Measurements from ENCODE around the gene DHRSX. TPM values are rescaled to one million over a fixed set of nuclear protein-coding genes. Genes with fewer than 3 reads are reported as not detected.

DHRSX gene
- total and polyA plus RNA-seq, 2 of the 8 experiments (the other 6 are each of a cell fraction or from before 2014, with no cell fraction given), result 35.1 to 43.4 TPM

- H3K56ac ChIP-seq (replicated peaks; ENCODE audit: insufficient read length, low read depth, low read length), result no peak overlapping the region
- peak overlapping the region; percentile 55; the same call in 1 of the 2 replicates for H2BK12ac ChIP-seq (ENCODE audit: low read depth, low read length)
- peak overlapping the region; percentile 25 for H4K91ac ChIP-seq (replicated peaks; ENCODE audit: insufficient read length, low read length)
- H3K79me2 ChIP-seq (ENCODE audit: control insufficient read depth in 1 of 2, insufficient read depth in 2 of 2, low read length in 2 of 2), result no peaks in the 10 kb centered on the region
- FAIRE-seq, result no peak
- H3K79me1 ChIP-seq (ENCODE audit: low read depth, low read length), result no peaks in the 10 kb centered on the region
- H3K4me3 ChIP-seq (ENCODE audit: extremely low read depth in 1 of 4, insufficient read depth in 2 of 4, low read depth in 3 of 4, low read length in 4 of 4), result no peak overlapping the region
- no peak overlapping the region for H3K23ac ChIP-seq (ENCODE audit: insufficient read length)
- DNase-seq (ENCODE audit: low read depth in 1 of 2, low spot score in 2 of 2), result no peak
- no peak overlapping the region for H4K5ac ChIP-seq (ENCODE audit: insufficient read length, low read depth, low read length)
- H3K36me3 ChIP-seq (ENCODE audit: control insufficient read depth in 2 of 4, insufficient read depth in 4 of 4, low read length in 3 of 4), result 0 out of 8 replicates have a peak, but pooled peaks cover 0 to 4% (median 0%) of the 10 kb centered on the region in 4 experiments
- no peak overlapping the region for H3K4me2 ChIP-seq (ENCODE audit: insufficient read depth in 1 of 2, low read depth in 2 of 2, low read length in 2 of 2)
- no peak overlapping the region for H3K9ac ChIP-seq (replicated peaks in 1 of 4; ENCODE audit: extremely low read depth in 1 of 4, low read depth in 3 of 4, low read length in 3 of 4)
- no peaks in the 10 kb centered on the region for H4K20me1 ChIP-seq (replicated peaks in 1 of 2; ENCODE audit: control insufficient read depth in 1 of 2, insufficient read depth in 2 of 2, low read length in 2 of 2)
- CTCF ChIA-PET (ENCODE audit: partially characterized antibody), result no interaction called here
- no peak overlapping the region for H4K8ac ChIP-seq (ENCODE audit: extremely low read depth, insufficient read depth, low read length)
- no peaks in the 10 kb centered on the region for H3K27me3 ChIP-seq (replicated peaks in 1 of 4; ENCODE audit: control insufficient read depth in 3 of 4, extremely low read depth in 1 of 4, insufficient read depth in 3 of 4, low read length in 3 of 4)
- H2BK15ac ChIP-seq (ENCODE audit: low read length), result no peak overlapping the region
- H3K4me1 ChIP-seq (replicated peaks in 1 of 4; ENCODE audit: control insufficient read depth in 3 of 4, insufficient read depth in 4 of 4, low read length in 3 of 4), result peaks cover 5 to 22% (median 14%) of the 10 kb centered on the region in 4 experiments; a peak in 6 of 7 replicates
- peak overlapping the region; percentile 49; the same call in 1 of the 2 replicates for H3K18ac ChIP-seq (ENCODE audit: extremely low read depth, low read length)
- H2BK120ac ChIP-seq (replicated peaks; ENCODE audit: low read depth, low read length), result peak overlapping the region; percentile 30
- TF ChIP-seq ASH2L (IDR thresholded peaks at IDR 0.05; ENCODE audit: low read length) (no peak), POLR2A (IDR thresholded peaks at IDR 0.05; ENCODE audit: control extremely low read depth in 1 of 2, low read depth in 2 of 2, low read length in 2 of 2) (no peak), EGR1 (IDR thresholded peaks at IDR 0.05; ENCODE audit: borderline replicate concordance, low read depth, low read length) (no peak), TEAD4 (IDR thresholded peaks at IDR 0.05; ENCODE audit: low read depth, low read length) (no peak), KDM4A (IDR thresholded peaks at IDR 0.05; ENCODE audit: low read depth, low read length, severe bottlenecking) (no peak), NRF1 (IDR thresholded peaks at IDR 0.05; ENCODE audit: low read depth, low read length) (no peak), SAP30 (IDR thresholded peaks at IDR 0.05; ENCODE audit: insufficient read depth, insufficient replicate concordance, low read length) (no peak), EP300 (IDR thresholded peaks at IDR 0.05; ENCODE audit: borderline replicate concordance in 1 of 2, low read depth in 2 of 2, low read length in 2 of 2) (no peak), POU5F1 (IDR thresholded peaks at IDR 0.05; ENCODE audit: low read depth, low read length) (no peak), TAF1 (IDR thresholded peaks at IDR 0.05; ENCODE audit: low read depth, low read length) (no peak), SP1 (IDR thresholded peaks at IDR 0.05; ENCODE audit: low read depth, low read length) (no peak), HDAC6 (IDR thresholded peaks at IDR 0.05; ENCODE audit: low read depth, low read length) (no peak)
- H2AFZ ChIP-seq (ENCODE audit: low read length), result no peak overlapping the region
- H3K14ac ChIP-seq (ENCODE audit: insufficient read length), result no peak overlapping the region
- no peak overlapping the region for H3K27ac ChIP-seq (ENCODE audit: low read depth, low read length)
- WGBS, 2 experiments (ENCODE audit: extremely low coverage in 1 of 2, insufficient coverage in 1 of 2, insufficient read length in 1 of 2, insufficient replicate concordance in 2 of 2, low coverage in 1 of 2, low lambda C conversion rate in 2 of 2, missing lambda C conversion rate in 1 of 2), result 93% methylated on average over 4 of the region's 4 CpGs; no CpG with 5 or more reads in 1 of the 2 experiments
- H2BK5ac ChIP-seq (ENCODE audit: low read depth, low read length), result no peak overlapping the region
- H3K4ac ChIP-seq (replicated peaks; ENCODE audit: insufficient read length, low read depth, low read length), result no peak overlapping the region
- H2BK20ac ChIP-seq (ENCODE audit: low read length), result no peak overlapping the region
- peaks cover 13 to 16% of the 10 kb centered on the region in 2 experiments for H3K9me3 ChIP-seq (ENCODE audit: insufficient read depth in 2 of 2, low read depth in 1 of 2, low read length in 1 of 2)
- peak overlapping the region; percentile 83; the same call in 1 of the 2 replicates for H2AK5ac ChIP-seq (ENCODE audit: low read depth, low read length)
- POLR2A ChIA-PET (ENCODE audit: partially characterized antibody), result no interaction called here
- no peaks in the 10 kb centered on the region for H3K23me2 ChIP-seq (ENCODE audit: low read depth, low read length)
These were observed 47.0 kb upstream of the DHRSX start for GRCh38 chrX:2547736-2548135.
